Activated naive CD4-positive, alpha-beta T cell treated with Interleukin-2 at 50 U/mL for 16 hours (primary cell): Measurements from ENCODE around the gene SLC47A2.

Experiments
- DNase-seq: peaks from one replicate; pipeline ENCODE4 v3.0.0-alpha.2; 2020

The SLC47A2 gene

DNA sequence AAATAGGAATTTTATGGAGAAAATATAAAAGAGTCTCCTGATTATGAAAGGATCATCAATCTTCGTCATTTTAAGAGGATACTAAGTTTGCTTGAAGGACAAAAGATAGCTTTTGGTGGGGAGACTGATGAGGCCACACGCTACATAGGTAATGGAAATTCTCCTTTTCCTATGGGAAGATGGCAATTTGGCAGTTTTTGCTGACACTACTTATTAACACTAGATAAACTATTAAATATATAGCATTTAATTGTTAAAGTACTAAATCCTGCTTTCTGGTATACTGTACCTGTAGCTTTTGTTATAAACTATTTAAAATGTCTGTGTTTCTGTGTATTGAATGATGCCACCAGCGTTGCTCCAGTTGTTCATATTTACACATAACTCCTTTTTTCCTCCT lies 55.3 kb downstream of the SLC47A2 start:
- no peak for DNase-seq

DNA sequence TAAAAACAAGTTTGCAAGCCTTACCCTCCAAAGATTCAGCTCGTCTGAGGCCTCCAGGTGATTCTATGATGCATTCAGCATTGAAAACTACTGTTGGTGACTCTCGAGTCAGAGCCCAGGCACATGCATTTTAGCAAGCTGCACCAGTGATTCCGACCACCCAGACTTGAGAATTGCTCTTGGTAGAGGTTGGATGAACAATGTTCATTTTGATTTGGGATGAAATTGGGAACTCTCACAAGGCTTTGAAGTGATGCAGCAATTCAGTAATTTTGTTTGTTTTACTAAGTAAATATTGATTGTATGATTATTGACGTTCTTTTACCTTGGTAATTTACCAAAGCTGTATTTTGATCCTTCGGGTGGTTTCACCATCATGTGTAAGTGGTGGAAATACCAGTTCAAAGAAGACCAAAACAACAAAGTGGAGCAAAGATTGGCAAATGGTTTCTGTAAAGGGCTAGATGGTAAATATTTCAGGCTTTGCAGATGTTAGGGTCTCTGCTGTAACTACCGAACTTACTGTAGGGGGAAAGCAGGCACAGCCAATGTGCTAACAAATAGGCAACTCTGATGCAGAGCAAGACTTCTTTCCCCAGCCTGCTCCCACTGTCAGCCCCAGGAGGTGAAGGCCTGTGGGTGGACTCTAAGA lies 56.0 kb downstream of the SLC47A2 start:
- DNase-seq: no peak

DNA sequence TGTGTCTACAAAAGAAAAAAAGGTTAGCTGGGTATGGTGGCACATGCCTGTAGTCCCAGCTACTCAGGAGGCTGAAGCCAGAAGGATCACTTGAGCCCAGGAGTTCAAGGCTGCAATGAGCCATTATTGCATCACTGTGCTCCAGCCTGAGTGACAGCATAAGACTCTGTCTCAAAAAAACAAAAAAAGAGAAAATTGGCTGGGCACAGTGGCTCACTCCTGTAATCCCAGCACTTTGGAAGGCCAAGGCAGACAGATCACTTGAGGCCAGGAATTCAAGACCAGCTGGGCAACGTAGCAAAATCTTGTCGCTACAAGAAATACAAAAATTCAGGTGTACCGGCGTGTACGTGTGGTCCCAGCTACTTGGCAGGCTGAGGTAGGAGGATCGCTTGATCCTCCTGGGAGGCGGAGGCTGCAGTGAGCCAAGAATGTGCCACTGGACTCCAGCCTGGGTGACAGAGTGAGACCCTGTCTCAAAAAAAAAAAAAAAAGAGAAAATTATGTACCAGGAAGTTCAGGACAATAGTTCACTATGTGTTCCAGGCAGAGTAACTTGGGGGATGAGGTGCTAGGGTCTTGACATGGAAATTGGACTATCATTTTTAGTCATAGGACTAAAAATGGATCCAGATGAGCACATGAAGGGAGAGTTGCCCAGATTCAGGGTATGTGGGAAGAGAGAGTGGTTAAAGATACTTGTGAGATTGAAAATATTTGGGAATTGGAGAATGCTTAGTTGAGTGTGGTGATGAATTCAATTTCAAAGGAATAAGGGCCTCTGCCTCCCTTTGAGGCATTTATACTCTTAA lies 56.8 kb downstream of the SLC47A2 start:
- DNase-seq: no peak

DNA sequence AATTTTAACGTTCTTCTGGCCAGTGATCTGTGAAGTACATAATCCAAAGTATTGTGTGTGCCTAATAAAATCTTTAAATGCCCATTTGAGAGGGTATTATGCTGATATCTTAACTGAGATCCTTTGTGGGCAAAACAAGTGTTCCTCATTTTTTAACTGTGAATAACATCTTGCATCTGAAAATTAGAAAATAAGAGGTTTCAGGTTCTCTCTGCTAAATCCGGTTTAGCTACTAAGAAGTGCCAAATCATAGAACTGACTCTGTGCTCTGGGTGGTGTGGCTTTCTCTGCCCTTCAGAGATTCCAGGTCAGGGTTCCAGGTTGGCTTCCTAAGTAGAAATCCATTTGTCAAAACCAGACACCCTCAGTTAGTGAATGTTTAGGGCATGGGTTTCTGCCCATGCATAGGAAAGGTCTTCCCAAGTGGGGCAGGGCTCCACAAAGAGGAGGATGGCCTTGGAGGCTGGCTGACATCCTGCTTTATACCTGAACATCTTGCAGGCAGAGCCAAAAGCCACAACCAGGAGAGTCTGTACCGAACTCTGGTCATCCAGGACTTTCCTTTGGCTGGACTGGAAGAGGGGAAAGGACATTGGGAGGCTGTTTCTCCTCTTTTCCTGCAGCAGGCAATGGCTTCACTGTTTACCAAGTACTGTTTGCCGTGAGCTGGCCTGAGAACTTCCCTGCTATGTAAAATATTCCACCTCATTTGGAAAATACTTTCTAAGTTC lies 59.4 kb downstream of the SLC47A2 start:
- no peak for DNase-seq

DNA sequence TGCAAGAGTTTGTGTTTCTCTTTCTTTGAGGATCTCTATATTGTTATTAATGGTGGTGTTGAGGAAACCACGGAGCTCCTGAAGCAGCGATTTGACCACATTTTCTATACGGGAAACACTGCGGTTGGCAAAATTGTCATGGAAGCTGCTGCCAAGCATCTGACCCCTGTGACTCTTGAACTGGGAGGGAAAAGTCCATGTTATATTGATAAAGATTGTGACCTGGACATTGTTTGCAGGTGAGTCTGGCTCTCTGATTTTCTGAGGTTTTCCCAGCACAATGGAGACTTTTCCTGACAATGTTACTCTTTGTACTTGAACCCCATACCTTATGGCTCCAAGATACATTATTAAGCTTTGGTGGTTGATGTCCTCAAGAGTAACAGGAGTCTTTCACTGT lies 60.0 kb downstream of the SLC47A2 start:
- no peak for DNase-seq

DNA sequence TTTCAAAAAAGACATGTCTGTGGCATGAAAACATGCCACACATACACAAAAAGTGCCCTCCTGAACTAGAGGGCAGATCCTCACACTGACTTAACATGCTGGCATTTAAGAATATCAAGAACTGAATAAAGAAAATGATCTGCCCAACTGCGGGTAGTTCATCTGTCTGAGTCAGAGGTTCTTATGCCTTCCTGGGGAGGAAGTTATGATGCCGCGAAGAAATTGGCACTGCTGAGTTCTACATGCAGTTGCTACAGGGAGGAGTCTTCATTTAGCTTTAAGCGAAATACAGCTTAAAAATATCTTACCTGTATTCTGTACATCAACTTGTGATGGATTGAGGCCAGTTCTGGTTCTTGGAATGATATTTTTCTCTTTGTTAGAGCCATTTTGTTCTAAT lies 61.5 kb downstream of the SLC47A2 start:
- DNase-seq: no peak

DNA sequence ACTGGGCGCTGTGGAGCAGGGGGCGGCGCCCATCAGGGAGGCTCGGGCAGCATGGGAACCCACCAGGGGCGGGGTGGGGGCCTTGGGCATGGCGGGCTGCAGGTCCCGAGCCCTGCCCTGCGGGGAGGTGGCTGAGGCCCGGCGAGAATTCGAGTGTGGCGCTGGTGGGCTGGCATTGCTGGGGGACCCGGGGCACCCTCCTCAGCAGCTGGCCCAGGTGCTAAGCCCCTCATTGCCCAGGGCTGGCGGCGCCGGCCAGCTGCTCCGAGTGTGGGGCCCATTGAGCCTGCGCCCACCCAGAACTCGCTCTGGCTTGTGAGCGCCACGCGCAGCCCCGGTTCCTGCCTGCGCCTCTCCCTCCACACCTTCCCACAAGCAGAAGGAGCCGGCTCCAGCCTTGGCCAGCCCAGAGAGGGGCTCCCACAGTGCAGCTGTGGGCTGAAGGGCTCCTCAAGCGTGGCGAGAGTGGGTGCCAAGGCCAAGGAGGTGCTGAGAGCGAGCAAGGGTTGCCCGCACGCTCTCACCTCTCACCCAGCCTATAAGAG lies 62.0 kb downstream of the SLC47A2 start:
- DNase-seq: no peak

DNA sequence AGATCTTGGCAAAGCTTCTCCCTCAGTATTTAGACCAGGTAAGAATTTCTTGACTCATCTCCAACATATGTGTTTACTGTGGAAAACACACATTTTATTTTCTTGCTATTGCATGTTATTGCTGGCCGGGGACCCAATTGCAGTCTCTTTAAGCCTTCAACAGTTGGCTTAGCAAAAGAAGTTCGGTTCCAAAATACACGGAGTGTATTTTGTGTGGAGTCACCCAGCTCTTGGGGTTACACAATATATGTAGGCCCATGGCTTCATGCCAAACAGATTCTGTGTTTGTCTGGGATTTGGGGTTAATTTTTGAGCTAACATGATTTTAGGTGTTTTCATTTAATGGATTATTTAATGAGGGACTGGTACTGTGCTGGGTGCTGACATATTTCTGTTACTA lies 63.8 kb downstream of the SLC47A2 start:
- no peak for DNase-seq

DNA sequence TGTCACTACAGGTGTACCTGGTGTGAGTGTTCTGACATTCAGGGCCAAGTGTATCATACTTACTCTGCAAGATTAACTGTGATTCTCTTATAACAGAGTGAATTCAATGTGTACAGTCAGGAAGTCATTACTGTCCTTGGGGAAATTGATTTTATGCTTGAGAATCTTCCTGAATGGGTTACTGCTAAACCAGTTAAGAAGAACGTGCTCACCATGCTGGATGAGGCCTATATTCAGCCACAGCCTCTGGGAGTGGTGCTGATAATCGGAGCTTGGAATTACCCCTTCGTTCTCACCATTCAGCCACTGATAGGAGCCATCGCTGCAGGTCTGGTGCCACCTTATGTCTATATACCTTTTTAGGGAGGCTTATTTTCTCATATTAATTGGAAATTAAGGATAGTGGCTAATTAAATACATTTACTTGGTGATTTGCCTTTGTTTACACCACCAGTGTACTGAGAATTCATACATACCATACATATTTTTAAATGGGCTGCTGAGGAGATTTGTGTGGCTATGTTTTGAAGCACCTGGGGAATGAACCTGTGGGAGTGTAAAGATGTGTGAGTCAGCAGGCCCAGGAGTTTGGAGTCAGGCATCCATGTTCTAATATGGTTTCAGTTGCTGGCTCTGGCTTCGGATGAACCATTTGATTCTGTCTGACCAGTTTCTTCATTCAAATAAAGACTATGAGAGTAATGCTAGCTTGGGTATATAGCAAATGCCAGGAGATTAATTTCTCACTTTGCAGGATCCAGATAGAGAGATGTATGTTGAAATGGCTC lies 64.7 kb downstream of the SLC47A2 start:
- DNase-seq: no peak

DNA sequence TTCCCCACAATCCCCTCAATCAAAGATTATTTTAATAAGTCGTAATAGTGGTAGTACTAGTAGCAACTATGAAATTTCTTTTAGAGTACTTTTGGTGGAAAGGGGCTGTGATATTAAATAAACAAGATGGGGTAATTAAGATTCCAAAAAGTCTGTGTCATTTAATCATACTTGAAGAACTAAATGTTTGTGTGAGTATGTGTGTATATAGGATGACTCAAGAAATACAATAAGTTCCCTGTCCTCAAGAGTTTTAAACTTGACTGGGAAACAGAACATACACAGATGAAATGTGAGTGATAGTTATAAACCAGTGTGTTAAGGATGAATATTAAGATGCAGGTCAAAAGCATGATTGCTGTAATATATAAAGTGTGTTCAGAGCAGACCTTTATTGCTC lies 65.6 kb downstream of the SLC47A2 start:
- no peak for DNase-seq

DNA sequence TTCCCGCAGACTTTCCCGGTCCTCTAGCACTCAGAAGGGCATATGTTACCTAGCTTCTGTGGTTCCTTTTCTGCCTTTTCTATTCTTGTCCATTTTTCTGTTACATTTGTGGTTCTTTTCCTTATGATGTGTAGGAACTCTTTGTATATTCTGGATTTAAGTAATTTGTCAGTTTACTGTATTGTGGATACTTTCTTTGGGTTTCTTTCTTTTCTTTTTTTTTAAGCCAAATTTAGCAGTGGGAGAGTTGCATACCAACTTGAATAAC lies 67.2 kb downstream of the SLC47A2 start:
- DNase-seq: no peak

DNA sequence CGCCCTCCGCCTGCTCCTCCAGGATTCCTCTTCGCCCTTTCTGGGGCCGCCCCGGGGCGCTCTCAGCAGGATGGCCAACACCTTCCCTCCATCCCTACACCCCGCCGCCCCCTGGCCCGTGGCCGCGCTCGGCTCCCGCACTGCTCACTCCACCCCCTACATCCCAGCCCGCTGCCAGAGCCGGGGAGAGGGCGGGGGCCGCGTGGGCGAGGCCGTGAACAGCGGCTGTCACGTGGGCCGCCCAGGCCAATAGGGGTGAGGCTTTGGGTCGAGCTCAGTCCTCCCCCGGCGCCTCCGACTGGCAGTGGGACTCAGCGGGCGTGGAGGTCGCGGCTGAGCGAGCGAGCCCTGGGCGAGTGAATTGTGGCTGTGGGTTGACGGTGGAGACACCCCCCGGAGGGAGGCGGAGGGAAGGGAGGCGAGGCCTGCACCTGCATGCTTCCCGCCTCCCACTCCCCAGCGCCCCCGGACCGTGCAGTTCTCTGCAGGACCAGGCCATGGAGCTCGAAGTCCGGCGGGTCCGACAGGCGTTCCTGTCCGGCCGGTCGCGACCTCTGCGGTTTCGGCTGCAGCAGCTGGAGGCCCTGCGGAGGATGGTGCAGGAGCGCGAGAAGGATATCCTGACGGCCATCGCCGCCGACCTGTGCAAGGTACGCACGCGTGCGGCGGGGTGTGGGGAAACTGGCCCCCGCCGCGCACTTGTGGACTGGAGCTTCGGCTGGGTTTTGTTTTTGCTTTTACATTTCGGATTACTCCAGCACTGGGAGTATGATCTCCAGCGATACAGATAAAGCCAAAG lies 67.7 kb downstream of the SLC47A2 start, which contains the start of gene ALDH3A2:
Gene ALDH3A2 (plus strand): TSS at position 277 of the 799 bp plus-strand sequence. CDS start 221 bp downstream, at position 498.
- peak; percentile 96 for DNase-seq

DNA sequence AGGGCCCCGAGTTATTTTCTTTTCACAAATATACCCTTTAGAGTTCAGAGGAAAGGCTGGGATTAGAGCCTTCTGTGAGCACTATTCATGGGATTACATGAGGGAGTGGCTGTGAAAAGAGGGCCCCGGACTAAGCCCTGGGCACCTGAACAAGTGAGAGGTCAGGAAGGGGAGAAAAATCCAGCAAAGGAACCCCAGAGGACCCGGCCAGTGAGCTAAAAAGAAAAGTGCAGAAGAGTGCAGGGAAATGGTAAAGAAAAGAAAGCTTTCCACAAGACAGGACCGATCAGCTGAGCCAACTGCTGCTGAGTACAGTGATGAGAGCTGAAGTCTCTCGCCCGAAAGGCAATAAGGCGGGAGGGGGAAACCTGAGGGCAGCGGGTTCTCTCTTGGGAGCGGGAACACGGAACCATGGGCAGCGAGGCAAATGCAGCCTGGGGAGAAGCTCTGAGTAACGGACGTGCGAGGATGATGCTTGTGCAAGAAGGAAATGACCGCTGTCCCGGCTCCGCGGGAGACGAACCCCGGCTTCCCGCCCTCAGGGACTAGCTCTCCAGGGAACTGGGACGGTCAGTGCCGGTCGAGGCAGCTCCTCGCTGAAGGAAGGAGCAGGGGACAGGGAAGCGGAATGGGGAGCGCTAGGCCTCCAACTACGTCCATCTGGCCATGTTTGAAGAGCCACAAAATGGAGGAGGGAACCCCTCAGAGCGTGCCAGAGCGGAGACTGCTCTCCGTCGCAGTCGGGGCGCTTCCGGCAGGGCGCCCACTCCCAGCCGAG lies 68.5 kb downstream of the SLC47A2 start:
- DNase-seq: no peak

DNA sequence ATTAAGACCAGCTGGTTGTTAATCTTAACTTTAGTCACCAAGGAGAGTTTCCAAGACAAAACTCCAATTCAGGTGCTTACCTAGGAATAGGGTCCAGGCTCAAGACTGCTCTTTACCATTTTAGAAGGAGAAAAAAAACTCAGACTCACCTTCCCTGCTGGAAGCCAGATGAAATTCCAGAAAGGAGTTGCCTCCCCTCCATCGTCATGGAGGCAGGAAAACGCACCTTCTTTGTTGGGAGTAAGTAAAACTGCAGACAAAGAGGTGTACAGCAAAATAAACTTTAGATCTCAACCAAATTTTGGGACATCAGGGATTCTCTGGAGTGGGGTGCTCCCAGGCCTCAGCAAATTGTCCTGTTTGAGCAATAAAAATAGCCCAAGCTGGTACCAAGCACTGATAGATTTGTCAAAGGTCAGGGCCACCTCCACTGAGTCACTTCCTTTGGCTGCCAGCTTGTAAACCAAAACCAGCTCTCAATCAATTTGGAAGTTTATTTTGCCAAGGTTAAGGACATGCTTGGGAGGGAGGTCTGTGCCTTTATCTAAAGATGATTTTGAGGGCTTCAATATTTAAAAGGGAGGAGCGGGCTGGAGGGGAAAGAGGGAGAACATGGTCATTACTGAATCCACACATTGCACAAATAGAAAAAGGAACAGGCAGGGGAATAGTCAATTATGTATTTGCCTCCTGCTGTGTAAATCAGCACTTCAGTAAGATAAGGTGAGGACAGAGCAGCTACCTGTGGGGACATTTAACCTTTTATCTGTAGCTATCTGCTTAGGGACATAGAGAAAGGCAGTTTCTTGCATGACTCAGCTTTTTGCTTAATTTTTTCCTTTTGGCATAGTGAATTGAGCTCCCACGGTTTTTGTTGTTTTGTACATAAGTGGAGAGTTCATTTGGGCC lies 69.3 kb downstream of the SLC47A2 start:
- DNase-seq: no peak

DNA sequence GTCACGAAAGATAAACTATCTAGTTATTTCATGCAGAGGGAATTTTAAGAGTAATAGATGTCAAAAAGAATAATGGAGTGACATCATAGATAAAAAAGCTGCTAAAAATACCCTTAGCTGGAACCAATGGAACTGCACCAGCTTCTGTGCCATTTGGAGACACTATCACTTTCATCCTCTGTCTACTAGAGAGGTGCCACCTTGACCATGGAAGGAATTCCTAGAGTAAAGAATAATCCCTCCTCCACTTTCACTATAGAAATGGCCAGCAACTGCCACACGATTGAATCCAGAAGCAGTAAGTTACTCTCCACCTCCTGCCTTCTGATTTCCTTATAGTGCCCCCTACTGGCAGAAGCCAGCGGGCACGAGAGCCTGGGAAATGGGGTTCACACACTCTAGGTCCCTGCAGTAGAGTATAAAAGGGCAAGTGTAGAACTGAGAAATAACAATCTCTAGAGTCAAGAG lies 70.6 kb downstream of the SLC47A2 start:
- peak; percentile 49 for DNase-seq

DNA sequence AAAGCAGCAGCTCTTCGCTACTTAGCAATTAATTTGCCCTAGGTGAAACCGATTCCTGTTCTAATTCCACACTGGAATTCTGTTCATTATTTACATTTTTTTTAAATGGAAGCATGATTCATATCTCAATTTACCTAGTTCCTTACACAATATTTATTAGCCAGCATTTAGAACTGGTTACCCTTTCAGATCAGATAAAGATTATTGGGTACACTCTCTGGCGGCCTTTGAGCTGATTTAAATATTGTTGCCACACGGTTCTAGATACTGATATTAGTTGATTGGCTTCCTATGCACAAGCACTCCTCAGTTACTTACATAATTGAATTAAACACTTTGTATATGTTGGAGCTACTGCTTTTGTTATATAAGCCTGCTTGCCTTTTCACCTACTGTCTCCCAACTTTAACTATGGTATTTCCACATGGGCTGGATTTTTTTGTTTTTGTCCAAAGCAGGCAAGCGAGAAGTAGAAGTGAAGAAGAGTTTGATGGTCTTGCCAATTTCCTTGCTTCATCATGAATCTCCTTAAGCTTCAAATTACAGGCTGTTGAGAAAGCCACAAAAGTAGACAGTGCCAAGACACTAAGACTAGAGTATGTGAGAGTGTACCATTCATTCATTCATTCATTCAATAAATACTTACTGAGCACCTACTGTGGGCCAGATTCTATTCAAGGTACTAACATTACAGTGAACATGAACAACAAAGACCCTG lies 71.7 kb downstream of the SLC47A2 start:
- no peak for DNase-seq

DNA sequence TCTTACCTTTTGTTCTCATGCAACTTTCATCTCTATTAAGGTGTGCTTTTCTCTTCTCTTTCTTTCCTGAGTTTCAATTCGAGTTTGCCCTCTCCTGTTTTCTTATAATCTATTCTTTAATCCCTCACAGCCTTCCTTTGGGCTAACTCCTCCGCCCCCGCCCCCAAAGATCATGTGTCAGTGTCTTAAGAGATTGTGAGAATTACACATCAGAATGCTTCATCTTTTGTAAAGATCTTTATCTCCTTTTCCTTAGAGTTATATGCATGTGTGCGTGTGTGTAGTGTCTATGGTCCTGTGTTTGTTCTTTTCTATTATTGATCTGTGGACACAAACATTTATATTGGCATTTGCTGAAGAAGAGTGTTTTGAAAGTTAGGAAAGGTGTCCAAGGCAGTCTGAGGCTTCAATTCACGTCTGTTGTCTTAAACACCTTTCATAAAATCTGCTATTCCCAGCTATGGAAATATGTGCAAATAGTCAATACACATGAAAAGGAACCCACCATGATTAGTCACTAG lies 74.0 kb downstream of the SLC47A2 start:
- no peak for DNase-seq

DNA sequence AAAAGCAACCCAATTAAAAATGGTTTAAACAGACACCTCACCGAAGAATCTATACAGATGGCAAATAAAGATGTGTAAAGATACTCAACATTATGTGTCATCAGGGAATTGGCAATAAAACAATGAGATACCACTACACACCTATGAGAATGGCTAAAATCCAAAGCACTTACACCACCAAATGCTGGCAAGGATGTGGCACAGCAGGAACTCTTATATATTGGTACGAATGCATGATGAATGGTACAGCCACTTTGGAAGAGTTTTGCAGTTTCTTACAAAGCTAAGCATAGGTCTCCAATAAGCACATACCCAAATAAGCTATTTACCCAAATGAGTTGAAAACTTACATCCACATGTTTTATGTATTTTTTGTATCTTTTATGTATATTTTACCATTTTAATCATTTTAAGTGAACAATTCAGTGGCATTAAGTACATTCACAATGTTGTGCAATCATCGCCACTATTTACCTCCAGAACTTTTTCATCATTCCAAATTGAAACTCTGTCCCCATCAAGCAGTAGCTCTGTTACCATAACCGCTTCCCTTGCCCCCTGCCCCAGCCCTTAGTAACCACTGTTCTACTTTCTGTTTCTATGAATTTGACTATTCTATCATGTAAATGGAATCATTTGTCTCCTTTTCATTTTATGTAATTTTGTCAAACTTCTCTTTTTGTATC lies 74.6 kb downstream of the SLC47A2 start:
- no peak for DNase-seq
